K562 (cell line): ENCODE measurements around the gene RABGAP1L. TPM values are rescaled to one million over a fixed set of nuclear protein-coding genes. Genes with fewer than 3 reads are reported as not detected.

ENCODE experiments used
- ATF7 ChIP-seq: fragments of 450-650 bp; IDR thresholded peaks from 2 replicates; pipeline ENCODE4 v1.7.1; 2014; ENCODE audit warnings: mild to moderate bottlenecking, moderate library complexity
- C11orf30 ChIP-seq: fragments of 450-650 bp; IDR thresholded peaks from 2 replicates; pipeline ENCODE4 v1.6.1; 2016; ENCODE audit warnings: low read depth, mild to moderate bottlenecking
- CBX1 ChIP-seq: sonication (generic); IDR thresholded peaks from 2 replicates; pipeline ENCODE4 v1.6.1; 2016; ENCODE audit warnings: antibody characterized with exemption, low read depth, mild to moderate bottlenecking
- CBX8 ChIP-seq: fragments of 200-600 bp; sonication (generic); IDR thresholded peaks from 2 replicates; pipeline ENCODE4 v1.6.1; 2012; ENCODE audit warnings: borderline replicate concordance, mixed run types, low read depth, mild to moderate bottlenecking, moderate library complexity, mixed read lengths, low read length, control low read depth, inconsistent platforms; ENCODE audit not compliant: poor library complexity, severe bottlenecking; ENCODE audit errors: extremely low read depth
- CHD1 ChIP-seq: fragments of 200-600 bp; sonication (generic); IDR thresholded peaks from one replicate; pipeline ENCODE4 v1.6.1; 2012; ENCODE audit warnings: mild to moderate bottlenecking, moderate library complexity, low read length, inconsistent platforms
- E2F3 ChIP-seq: fragments of 250-450 bp; sonication (Bioruptor Pico); IDR thresholded peaks from 2 replicates; pipeline ENCODE4 v1.4.0; 2020; ENCODE audit warnings: mild to moderate bottlenecking
- ELF2 ChIP-seq: fragments of 250-450 bp; sonication (Bioruptor Pico); IDR thresholded peaks from 2 replicates; pipeline ENCODE4 v1.5.0; 2021; ENCODE audit warnings: mild to moderate bottlenecking
- ERF ChIP-seq: fragments of 450-650 bp; formaldehyde crosslinking; IDR thresholded peaks from 2 replicates; pipeline ENCODE4 v1.4.0; 2020; ENCODE audit warnings: mild to moderate bottlenecking, mixed read lengths
- FIP1L1 ChIP-seq: fragments of 200-400 bp; formaldehyde crosslinking; IDR thresholded peaks from 2 replicates; pipeline ENCODE4 v1.6.1; 2018; ENCODE audit warnings: mild to moderate bottlenecking, low read depth, low read length; ENCODE audit not compliant: poor library complexity, severe bottlenecking
- FOXK1 ChIP-seq: sonication (generic); formaldehyde crosslinking; IDR thresholded peaks from 2 replicates; pipeline ENCODE4 v1.8.0; 2022; ENCODE audit warnings: missing genetic modification reagents, mild to moderate bottlenecking, borderline replicate concordance
- GTF2F1 ChIP-seq: IDR thresholded peaks from 2 replicates; pipeline ENCODE4 v1.6.1; 2011; ENCODE audit warnings: low read depth, low read length, improper control_type of control experiment
- HDAC1 ChIP-seq, 2 experiments: fragments of 450-650 bp; IDR thresholded peaks; 2 replicates each; pipeline ENCODE4 v1.6.1; 2016 to 2017; ENCODE audit warnings: inconsistent platforms in 1 of 2, mild to moderate bottlenecking in 1 of 2, moderate library complexity in 1 of 2
- HDAC8 ChIP-seq: fragments of 450-650 bp; IDR thresholded peaks from 2 replicates; pipeline ENCODE4 v1.6.1; 2016; ENCODE audit warnings: mild to moderate bottlenecking, missing genetic modification characterization, moderate library complexity, missing compliant biosample characterization
- KDM2B ChIP-seq: fragments of 250-450 bp; sonication (Bioruptor Pico); IDR thresholded peaks from 2 replicates; pipeline ENCODE4 v1.8.0; 2021; ENCODE audit warnings: mild to moderate bottlenecking, moderate library complexity
- MYC ChIP-seq, 2 experiments: fragments of 250-450 bp in 1 of 2; sonication (Bioruptor Pico) in 1 of 2; IDR thresholded peaks; 2 replicates each; pipeline versions ENCODE4 v1.5.1 to v1.6.1; 2012 to 2021; ENCODE audit warnings: low read depth in 2 of 2, borderline replicate concordance in 1 of 2, improper control_type of control experiment in 1 of 2, low read length in 1 of 2, mild to moderate bottlenecking in 1 of 2, moderate library complexity in 1 of 2
- NFIC ChIP-seq: fragments of 450-650 bp; IDR thresholded peaks from 2 replicates; pipeline ENCODE4 v1.6.1; 2017; ENCODE audit warnings: mild to moderate bottlenecking, inconsistent platforms
- RBM34 ChIP-seq: fragments of 200-400 bp; formaldehyde crosslinking; IDR thresholded peaks from 2 replicates; pipeline ENCODE4 v1.6.1; 2018; ENCODE audit warnings: low read length, borderline replicate concordance; ENCODE audit not compliant: insufficient read depth
- SMAD4 ChIP-seq: fragments of 250-450 bp; sonication (Bioruptor Pico); conservative IDR thresholded peaks from 2 replicates; pipeline ENCODE4 v1.8.0; 2021; ENCODE audit warnings: inconsistent platforms, mild to moderate bottlenecking, moderate library complexity
- SMARCB1 ChIP-seq: IDR thresholded peaks from 2 replicates; pipeline ENCODE4 v1.6.1; 2011; ENCODE audit warnings: improper control_type of control experiment, low read depth; ENCODE audit not compliant: insufficient read length
- SMARCE1 ChIP-seq: fragments of 450-650 bp; IDR thresholded peaks from 2 replicates; pipeline ENCODE4 v1.7.1; 2016; ENCODE audit warnings: mild to moderate bottlenecking
- TCF7 ChIP-seq: sonication (generic); IDR thresholded peaks from 2 replicates; pipeline ENCODE4 v1.6.1; 2016; ENCODE audit warnings: antibody characterized with exemption, borderline replicate concordance
- TRIM24 ChIP-seq, 2 experiments: fragments of 450-650 bp; IDR thresholded peaks; 2 replicates each; pipeline ENCODE4 v1.6.1; 2016
- VEZF1 ChIP-seq: fragments of 200-800 bp; sonication (Bioruptor generic); IDR thresholded peaks from 2 replicates; pipeline ENCODE4 v1.6.1; 2017; ENCODE audit warnings: missing genetic modification characterization, missing compliant biosample characterization
- YBX1 ChIP-seq: fragments of 450-650 bp; IDR thresholded peaks from 2 replicates; pipeline ENCODE4 v1.7.1; 2016; ENCODE audit warnings: mild to moderate bottlenecking
- ZNF12 ChIP-seq: sonication (generic); formaldehyde crosslinking; IDR thresholded peaks from 2 replicates; pipeline ENCODE4 v1.4.0; 2020; ENCODE audit warnings: mild to moderate bottlenecking, missing genetic modification reagents
- ZNF121 ChIP-seq: sonication (generic); formaldehyde crosslinking; conservative IDR thresholded peaks from 2 replicates; pipeline ENCODE4 v1.8.0; 2022; ENCODE audit warnings: missing genetic modification reagents
- polyA plus RNA-seq, 8 experiments: library from polyadenylated mRNA; depleted of rRNA in 4 of 8; stranded (reverse) in 5 of 8; unstranded in 3 of 8; fragments of >200 nt; fragmentation: Nextera tagmentation in 2 of 8; fragmentation: Illumina TruSeq in 1 of 8; extraction: Ambion mirVana in 2 of 8; extraction: Trizol in 1 of 8; gene quantifications; 2 replicates each; pipeline versions ENCODE4 v1.2.1 to v1.2.3, GENCODE V29; 2011 to 2014; ENCODE audit warnings: inconsistent platforms in 1 of 8, missing spikeins in 1 of 8
- total RNA-seq, 7 experiments: library from RNA; depleted of rRNA in 6 of 7; stranded (reverse); fragments of >200 nt in 6 of 7; fragmentation: Illumina TruSeq in 2 of 7; extraction: Trizol in 2 of 7; gene quantifications; 2 replicates each; pipeline versions ENCODE4 v1.2.1 to v1.2.3, GENCODE V29; 2011 to 2021; ENCODE audit warnings: low replicate concordance in 1 of 7
- TF ChIP-seq, protein P1 (sequence below), 2 experiments: fragments of 450-650 bp in 1 of 2; sonication (generic) in 1 of 2; formaldehyde crosslinking in 1 of 2; IDR thresholded peaks in 1 of 2; conservative IDR thresholded peaks in 1 of 2; 2 replicates each; pipeline versions ENCODE4 v1.6.1 to v1.8.1; 2016 to 2023; ENCODE audit warnings: mild to moderate bottlenecking in 2 of 2, moderate library complexity in 2 of 2, inconsistent platforms in 1 of 2, missing genetic modification reagents in 1 of 2

RABGAP1L gene
- total and polyA plus RNA-seq, 9 of the 15 experiments (the other 6 are each of a cell fraction or from before 2014, with no cell fraction given): 16.5 to 44.9 (median 26.7) TPM

DNA sequence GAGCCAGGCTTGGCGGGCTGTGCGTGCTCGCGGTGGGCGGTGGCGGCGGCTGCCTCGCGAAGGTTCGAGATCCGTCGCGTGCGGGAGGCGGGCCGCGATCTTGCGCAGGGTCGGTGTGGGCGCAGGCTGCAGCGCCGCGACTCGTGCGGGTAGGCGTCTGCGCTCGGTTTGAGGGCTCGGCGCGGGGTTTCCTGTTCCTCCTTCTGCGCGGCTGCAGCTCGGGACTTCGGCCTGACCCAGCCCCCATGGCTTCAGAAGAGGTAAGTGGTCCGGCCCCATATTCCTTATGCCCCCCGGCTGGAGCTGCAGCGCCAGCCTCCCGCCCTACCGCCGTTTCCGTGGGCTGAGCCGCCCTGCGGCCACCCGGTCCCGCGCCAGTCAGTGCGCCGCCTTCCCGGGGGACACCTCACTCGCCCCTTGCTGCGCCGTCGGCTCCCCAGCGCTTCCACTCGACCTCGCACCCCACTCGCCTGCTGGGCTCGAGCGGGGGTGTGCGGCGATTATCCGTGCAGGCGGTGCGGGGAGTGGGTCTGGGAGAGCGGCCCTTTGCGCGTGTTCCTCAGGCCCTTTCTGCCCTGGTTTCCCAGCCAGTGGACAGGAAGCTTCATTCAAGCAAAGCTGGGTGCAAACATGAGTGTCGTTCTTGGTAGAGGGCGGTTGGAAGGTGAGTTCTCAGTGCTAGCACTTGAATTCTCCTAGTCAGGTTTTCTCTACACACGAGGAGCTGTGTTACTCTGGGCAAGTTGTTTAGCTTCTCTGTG, 840.8 kb downstream of the RABGAP1L start, which contains the start of gene CACYBP (continued):
- peak; percentile 76; the same call in 1 of the 2 replicates for TF ChIP-seq FOXK1 (CRISPR knock-in tag)
- 0 out of 2 replicates have a peak, but pooled peaks have one; percentile 48 for TF ChIP-seq ERF
- TF ChIP-seq KDM2B (CRISPR knock-in tag): peak; percentile 19
- peak; percentile 26; the same call in 1 of the 2 replicates for TF ChIP-seq VEZF1
- TF ChIP-seq SMARCB1: no peak
- no peak for TF ChIP-seq TCF7
- peak; percentile 61 for TF ChIP-seq CBX1
- TF ChIP-seq C11orf30: no peak
- TF ChIP-seq FIP1L1: peak; percentile 73
- 0 out of 2 replicates have a peak, but pooled peaks have one; percentile 16 for TF ChIP-seq SMARCE1
- TF ChIP-seq HDAC1 (IDR thresholded peaks at IDR 0.05): peak in 1 of 2 experiments; percentile 76; a peak in 2 of 4 replicates
- TF ChIP-seq SMAD4 (CRISPR knock-in tag): peak; percentile 49
- TF ChIP-seq CHD1: peak; percentile 73
- TF ChIP-seq TRIM24 (IDR thresholded peaks at IDR 0.05): no peak
- no peak for TF ChIP-seq ELF2
- peak; percentile 59; the same call in 1 of the 2 replicates for TF ChIP-seq E2F3 (CRISPR knock-in tag)
- TF ChIP-seq GTF2F1: peak; percentile 66; the same call in 1 of the 2 replicates
- TF ChIP-seq ZNF12 (CRISPR knock-in tag): 0 out of 2 replicates have a peak, but pooled peaks have one; percentile 79
- no peak for TF ChIP-seq ATF7
- TF ChIP-seq, protein P1, sequence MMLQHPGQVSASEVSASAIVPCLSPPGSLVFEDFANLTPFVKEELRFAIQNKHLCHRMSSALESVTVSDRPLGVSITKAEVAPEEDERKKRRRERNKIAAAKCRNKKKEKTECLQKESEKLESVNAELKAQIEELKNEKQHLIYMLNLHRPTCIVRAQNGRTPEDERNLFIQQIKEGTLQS (IDR thresholded peaks at IDR 0.05): no peak
- TF ChIP-seq, protein P1 (CRISPR knock-in tag; conservative IDR thresholded peaks at IDR 0.05): 0 out of 2 replicates have a peak, but pooled peaks have one; percentile 26
- no peak; the same call in 1 of the 2 replicates for TF ChIP-seq MYC (IDR thresholded peaks at IDR 0.05; ENCODE audit: low read depth, low read length)
- peak; percentile 77; the same call in 1 of the 2 replicates for TF ChIP-seq MYC (CRISPR knock-in tag; IDR thresholded peaks at IDR 0.05; ENCODE audit: borderline replicate concordance, low read depth)
- TF ChIP-seq CBX8: no peak
- TF ChIP-seq HDAC8 (tag): no peak
- TF ChIP-seq RBM34: peak; percentile 21; the same call in 1 of the 2 replicates
- TF ChIP-seq YBX1: no peak
- TF ChIP-seq NFIC: peak; percentile 13; the same call in 1 of the 2 replicates
- TF ChIP-seq ZNF121 (CRISPR knock-in tag): no peak
